WI38 (cell line): ENCODE data around the gene CAB39.

Source experiments
- H3K4me3 ChIP-seq: 2 replicates; pipeline ENCODE4 v1.5.1; 2011; ENCODE audit warnings: low read depth, mild to moderate bottlenecking, control low read depth, low read length
- CTCF ChIP-seq: IDR thresholded peaks from 2 replicates; pipeline ENCODE4 v1.5.1; 2012; ENCODE audit warnings: low read depth, mild to moderate bottlenecking, control low read depth, low read length

CAB39 gene

GRCh38 chr2:230865307-230865765 lies 152.7 kb downstream of the CAB39 start:
- peak overlapping the region; percentile 87 for H3K4me3 ChIP-seq
- TF ChIP-seq CTCF, result no peak

- no peak for TF ChIP-seq CTCF
- H3K4me3 ChIP-seq, result peak overlapping the region; percentile 87
Observed at GRCh38 chr2:230865766-230866755, 153.4 kb downstream of the CAB39 start.

GRCh38 chr2:230866756-230867523 lies 154.3 kb downstream of the CAB39 start:
- TF ChIP-seq CTCF, result no peak
- no peak overlapping the region for H3K4me3 ChIP-seq

- no peak for TF ChIP-seq CTCF
- H3K4me3 ChIP-seq, result no peak overlapping the region
Observed at GRCh38 chr2:230868161-230868946, 155.7 kb downstream of the CAB39 start.

- no peak for TF ChIP-seq CTCF
- no peak overlapping the region for H3K4me3 ChIP-seq
Observed at GRCh38 chr2:230868947-230869913, 156.6 kb downstream of the CAB39 start.

- no peak overlapping the region for H3K4me3 ChIP-seq
- TF ChIP-seq CTCF, result no peak
Observed at GRCh38 chr2:230869914-230870543, 157.4 kb downstream of the CAB39 start.
